NCI-H524 (cell line): ENCODE results near the gene PDZD2.

Experiments
- DNase-seq, 2 experiments: peaks; one replicate each; lab custom pipeline; 2025; lab: John Stamatoyannopoulos, UW

Gene PDZD2

DNA sequence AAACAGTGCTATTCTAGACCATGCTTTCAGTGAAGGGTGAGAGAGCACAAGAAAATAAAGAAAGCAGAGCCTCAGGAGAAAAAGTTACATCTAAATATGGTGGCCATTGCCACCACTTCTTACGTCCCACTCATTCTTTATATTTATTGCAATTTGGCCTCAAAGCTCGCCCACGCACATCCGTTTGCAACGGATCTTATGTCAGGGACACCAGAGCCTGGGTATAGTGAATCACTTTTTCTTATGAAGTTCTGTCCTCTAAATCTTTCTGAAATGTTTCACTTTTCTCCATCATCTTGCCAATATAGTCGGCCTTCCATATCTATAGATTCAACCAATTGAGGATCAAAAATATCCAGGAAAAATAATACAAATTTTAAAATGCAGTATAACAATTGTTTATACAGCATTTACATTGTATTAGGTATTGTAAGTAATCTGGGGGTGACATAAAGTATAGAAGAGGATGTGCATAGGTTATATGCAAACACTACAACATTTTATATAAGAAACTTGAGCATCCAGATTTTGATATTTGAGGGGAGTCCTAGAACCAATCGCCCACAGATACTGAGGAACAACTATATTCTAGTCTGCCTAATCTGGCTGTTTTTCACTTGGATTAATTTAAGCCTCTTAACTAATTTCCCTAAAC lies 500.0 kb downstream of the PDZD2 start:
- DNase-seq: no peak

DNA sequence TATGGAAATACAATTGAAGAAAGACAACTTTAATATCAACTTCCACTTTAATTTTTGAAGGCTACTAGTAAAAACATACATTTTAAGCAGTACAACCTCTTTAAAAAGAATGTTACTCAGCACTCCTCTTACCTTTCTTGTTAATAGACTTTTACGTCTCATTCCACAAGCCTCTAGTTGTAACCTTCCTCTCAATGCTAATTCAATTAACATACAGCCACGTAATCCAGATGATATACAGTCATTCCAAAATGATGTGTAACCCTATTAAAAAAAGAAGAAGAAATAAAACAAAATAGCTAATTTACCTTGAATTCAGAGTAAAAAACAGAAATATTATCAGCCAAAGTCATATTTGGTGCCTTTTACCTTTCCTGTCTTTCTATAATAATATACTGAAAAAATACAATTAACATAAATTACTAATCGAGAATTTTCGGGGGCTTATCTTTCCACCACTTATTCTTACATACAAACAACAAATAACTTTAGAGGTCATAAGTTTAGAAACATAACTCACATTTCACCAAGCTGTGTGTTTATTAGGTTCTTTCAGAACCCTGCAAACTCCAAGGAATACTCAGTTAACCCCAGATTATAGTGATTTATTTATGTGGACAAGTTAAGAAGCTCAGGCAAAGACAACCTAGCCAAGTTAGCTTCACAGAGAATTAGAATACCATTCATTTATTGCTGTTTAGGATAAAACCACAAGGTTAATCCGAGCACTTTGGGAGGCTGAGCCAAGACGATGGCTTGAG lies 504.9 kb downstream of the PDZD2 start:
- DNase-seq: peak in 1 of 2 experiments; percentile 38

DNA sequence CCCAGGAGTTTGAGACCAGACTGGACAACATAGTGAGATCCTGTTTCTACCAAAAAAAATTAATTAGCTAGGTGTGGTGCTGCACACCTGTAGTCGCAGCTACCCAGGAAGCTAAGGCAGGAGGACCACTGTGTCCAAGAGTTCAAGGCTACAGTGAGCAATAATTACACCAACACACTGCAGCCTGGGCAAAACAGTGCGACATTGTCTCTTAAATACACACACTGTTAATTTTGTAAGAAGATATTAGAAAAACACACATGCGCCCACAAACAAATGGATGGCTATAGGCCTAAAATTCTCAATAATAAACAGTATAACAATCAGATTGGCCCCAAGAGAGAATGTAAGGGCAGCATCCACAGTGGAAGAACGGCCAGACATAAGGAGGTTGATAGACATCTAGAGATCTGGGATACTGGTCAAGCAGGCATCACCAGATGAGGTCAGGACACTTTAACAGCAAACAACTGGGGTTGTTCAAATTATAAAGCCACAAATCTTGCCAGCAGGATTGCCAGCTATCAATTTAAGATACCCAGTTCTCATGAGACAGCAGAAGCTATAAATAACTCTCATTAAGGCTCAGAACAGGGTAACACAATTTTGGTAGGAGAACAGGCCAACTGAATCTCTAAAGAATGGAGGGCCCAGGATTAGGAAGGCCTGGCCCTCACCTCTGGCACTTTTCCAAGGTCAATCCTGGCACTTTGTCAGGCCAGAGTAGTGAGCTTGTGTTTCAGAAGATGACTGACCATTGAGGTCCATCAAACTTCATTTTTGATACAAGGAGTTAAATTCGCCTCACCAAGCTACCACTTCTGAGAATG lies 505.7 kb downstream of the PDZD2 start:
- DNase-seq: no peak

DNA sequence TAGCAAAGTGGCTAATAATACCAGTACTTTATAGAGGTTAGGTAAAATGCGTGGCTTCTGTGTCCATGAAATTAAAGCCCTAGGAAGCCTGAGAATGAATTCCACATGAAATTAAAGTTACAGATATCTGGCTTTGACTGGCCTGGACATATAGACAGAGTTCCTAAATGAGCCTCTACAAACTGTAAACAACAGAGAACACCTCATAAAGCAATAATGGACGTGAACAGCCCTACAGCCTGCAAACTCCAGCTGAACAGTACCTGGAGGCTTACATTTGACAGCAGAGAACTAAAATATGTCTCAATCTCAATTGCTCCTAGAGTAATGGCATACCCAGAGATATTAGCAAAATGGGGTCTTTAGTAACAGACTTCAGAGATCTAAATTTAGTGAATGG lies 506.4 kb downstream of the PDZD2 start:
- DNase-seq: no peak

DNA sequence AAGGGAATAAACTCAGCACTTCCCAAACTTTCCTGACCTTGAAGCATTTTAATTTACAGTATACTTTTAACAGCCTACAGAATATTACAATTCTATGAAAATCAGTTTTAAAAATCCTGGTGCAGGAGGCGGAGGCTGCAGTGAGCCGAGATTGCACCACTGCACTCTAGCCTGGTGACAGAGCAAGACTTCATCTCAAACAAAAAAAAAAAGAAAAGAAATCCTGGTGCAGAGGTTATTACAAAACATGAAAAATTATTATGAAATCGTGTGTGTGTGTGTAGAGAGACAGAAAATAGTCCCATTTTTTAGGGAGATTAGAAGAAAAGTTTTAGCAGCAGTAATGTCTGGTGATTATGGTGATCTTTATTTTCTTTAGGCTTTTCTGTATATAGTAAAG lies 508.3 kb downstream of the PDZD2 start:
- no peak for DNase-seq

DNA sequence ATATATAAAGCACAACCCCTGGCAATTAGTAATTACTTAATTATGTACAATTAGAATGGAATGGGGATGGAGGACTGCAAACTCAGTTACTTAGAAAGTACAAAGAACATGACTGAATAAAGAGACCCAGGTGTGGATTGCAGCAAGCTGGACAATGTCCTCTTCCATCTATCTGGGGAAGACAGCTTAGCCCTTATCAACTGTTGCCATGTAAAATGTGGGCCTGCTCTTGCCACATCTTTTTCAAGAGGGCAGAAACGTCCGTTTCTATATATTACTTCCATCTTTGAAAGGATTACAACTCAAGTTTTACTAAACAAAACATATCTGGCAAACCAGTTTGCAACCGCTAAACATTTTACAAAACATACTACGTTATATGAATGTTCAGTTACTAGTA lies 509.0 kb downstream of the PDZD2 start:
- DNase-seq: no peak

DNA sequence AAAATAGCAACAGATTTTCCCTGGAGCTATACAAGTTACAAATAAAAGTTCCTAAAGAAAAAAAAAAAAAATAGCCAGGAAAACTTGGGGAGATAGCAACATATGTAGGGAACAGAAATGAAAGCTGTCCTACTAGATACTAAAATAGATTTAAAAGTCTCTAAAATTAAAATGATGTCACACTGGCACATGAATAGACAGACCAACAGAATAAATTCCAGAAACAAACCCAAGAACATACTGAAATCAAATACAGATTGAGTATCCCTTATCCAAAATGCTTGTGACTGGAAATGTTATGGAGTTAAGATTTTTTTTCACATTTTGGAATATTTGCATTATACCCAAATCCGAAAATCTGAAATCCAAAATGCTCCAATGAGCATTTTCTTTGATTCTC lies 511.4 kb downstream of the PDZD2 start:
- DNase-seq: no peak

DNA sequence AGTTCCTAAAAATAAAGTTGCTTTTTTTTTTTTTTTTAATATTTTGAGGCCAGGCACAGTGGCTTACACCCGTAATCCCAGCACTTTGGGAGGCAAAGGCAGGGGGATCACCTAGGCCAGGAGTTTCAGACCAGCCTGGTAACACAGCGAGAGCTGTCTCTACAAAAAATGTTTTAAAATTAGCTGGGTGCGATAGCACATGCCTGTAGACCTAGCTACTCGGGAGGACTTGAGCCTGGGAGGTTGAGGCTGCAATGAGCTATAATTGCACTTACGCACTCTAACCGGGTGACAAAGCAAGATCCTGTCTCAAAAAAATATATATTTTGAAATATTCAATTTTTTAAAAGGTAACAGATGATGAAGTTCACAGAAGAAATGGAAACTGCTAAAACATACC lies 512.3 kb downstream of the PDZD2 start:
- no peak for DNase-seq

DNA sequence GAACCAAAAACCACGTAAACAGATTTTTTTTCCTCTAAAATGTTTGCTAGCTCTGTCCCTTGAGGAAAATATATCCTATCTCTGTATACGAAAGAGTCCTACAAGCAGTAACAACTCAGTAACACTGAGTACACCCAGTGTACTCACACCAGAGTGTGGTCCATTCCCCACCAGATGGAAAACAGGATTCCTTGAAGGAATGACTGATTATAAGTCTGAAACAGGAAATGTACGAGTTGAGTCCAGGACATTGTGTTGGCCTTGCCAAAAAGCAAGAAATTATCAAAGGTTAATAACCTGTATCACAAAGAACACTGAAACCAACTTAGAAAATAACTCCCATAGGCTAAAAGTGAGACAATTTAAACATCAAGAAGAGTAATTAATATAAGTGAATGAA lies 514.8 kb downstream of the PDZD2 start:
- DNase-seq: no peak

DNA sequence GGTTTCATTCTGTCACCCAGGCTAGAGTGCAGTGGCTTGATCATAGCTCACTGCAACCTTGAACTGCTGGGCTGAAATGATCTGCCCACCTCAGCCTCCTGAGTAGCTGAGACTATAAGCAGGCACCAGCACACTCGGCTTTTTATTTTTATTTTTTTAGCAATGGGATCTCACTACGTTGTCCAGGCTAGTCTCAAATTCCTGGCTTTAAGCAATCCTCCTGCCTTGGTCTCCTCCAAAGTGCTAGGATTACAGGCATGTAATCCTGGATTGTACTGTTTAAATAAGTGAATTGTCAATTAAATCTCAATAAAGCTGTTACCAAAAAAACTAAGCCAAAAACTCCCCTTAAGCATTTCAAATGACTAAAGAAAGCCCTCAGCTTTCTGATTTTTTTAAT lies 516.3 kb downstream of the PDZD2 start:
- no peak for DNase-seq

DNA sequence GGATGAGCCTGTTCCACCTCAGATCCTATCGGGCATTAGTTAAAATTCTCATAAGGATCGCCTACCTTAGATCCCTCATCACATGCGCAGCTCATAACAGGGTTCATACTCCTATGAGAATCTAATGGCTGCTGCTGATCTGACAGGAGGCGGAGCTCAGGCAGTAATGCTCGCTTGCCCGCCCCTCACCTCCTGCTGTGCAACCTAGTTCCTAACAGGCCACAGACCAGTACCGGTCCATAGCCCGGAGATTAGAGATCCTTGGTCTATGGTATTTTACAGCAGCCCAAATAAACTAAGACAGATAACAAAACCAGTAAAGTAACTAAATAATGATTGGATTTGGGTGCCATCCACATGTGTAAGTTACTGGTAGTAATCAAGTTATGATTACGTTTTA lies 517.7 kb downstream of the PDZD2 start:
- no peak for DNase-seq

DNA sequence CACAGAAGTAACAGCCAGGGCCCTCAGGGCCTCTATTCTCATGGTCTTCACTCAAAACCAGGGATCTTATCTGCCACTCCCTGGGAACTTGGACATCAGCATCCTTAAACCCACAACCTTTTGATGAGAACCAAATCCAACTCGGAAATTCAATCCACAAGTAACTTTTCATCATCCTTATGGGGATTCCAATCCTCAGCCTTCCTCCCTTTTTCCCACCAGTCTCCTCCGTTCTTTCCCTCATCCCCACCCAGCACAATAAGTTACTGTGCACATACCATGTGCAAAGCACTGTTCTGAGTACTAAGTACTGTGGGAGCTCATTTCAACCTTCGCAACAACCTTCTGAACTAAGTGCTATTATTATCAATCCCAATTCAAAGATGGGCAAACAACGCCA lies 518.1 kb downstream of the PDZD2 start:
- DNase-seq: no peak

DNA sequence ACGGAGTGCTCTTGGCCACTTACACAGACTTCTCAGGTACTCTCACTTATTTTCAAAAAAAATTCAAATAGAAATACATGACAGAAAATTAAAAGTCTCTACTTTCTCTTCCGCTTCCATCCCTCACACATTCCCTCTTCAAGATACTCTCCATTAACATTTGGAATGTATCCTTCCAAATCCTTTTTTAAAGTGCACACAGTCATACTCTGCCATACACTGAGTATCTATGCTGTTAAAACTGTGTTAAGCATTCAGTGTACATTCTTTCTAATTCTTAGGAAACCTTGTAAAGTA lies 519.7 kb downstream of the PDZD2 start:
- no peak for DNase-seq

DNA sequence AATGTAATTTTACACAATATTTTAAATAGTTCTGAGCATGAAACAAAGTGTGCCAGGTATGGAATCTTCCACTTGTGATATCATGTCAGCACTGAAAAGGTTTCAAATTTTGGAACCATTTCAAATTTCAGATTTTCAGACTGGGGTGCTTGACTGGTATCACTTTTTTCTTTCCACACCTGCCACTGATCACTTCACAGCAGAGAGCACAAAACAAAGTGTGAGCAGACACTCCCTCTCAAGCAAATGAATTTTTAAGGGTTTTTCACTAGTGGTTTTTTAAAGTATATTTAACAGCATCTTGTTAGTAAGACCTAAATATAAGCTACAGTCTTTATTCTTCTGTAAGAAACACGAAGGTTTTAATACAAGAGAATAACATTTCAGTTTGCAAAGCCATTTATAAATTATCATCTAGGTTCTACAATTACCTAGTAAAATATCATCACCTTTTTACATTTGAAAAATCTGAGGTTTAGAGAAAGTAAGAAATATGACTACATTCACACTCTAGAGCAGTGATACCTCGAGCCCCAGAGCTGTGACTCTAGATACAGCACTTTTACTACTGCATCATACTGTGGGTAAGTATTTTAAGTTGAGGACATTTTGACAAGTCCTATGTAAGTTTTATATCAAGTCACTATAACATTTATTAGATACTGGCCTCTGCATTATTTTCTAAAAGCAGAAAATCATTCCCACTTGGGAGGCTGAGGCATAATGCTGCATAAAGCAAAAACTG lies 520.6 kb downstream of the PDZD2 start:
- no peak for DNase-seq

DNA sequence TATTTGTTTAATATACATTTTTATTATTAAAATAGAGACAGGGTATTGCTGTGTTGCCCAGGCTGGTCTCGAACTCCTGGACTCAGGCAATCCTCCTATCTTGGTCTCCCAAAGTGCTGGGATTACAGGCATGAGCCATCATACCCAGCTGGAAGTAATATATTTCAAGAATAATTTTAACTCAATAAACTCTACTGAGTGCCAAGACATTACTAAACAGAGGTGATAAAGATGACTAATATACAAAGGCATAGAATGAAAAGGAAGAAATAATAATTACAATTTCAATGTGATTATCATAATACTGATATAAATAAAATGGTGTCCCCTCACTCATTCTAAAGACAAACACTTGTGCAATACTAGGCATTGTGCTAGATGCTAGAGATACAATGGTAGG lies 521.3 kb downstream of the PDZD2 start:
- no peak for DNase-seq
